ENCODE measurements around the gene SHISA6. TPM values are rescaled to one million over a fixed set of nuclear protein-coding genes. Genes with fewer than 3 reads are reported as not detected.

The SHISA6 gene
- polyA plus RNA-seq, 1 experiment: not detected

GRCh38 chr17:11430751-11431150 lies 189.7 kb downstream of the SHISA6 start:
- no peak for DNase-seq (ENCODE audit: low read depth)
- Histone ChIP-seq H3K27me3 (ENCODE audit: control insufficient read depth, insufficient read depth, low read length) (no peaks in the 10 kb centered on the region), H3K36me3 (ENCODE audit: control insufficient read depth, insufficient read depth, low read length) (no peaks in the 10 kb centered on the region), H3K4me3 (ENCODE audit: low read depth, low read length) (no peak overlapping the region)
- TF ChIP-seq CTCF (IDR thresholded peaks at IDR 0.05; ENCODE audit: insufficient read depth, low read depth, low read length): no peak
- ChIA-PET CTCF (no interaction called here), POLR2A (no interaction called here)

GRCh38 chr17:11438673-11439072 lies 197.7 kb downstream of the SHISA6 start:
- H3K36me3 ChIP-seq (ENCODE audit: control insufficient read depth, insufficient read depth, low read length): no peaks in the 10 kb centered on the region
- H3K27me3 ChIP-seq (ENCODE audit: control insufficient read depth, insufficient read depth, low read length): no peaks in the 10 kb centered on the region
- TF ChIP-seq CTCF (IDR thresholded peaks at IDR 0.05; ENCODE audit: insufficient read depth, low read depth, low read length): no peak
- no peak for DNase-seq (ENCODE audit: low read depth)
- CTCF ChIA-PET: no interaction called here
- H3K4me3 ChIP-seq (ENCODE audit: low read depth, low read length): no peak overlapping the region
- POLR2A ChIA-PET: no interaction called here

- H3K4me3 ChIP-seq (ENCODE audit: low read depth, low read length): no peak overlapping the region
- no peaks in the 10 kb centered on the region for H3K36me3 ChIP-seq (ENCODE audit: control insufficient read depth, insufficient read depth, low read length)
- ChIA-PET CTCF (no interaction called here), POLR2A (no interaction called here)
- TF ChIP-seq CTCF (IDR thresholded peaks at IDR 0.05; ENCODE audit: insufficient read depth, low read depth, low read length): no peak
- no peaks in the 10 kb centered on the region for H3K27me3 ChIP-seq (ENCODE audit: control insufficient read depth, insufficient read depth, low read length)
- no peak for DNase-seq (ENCODE audit: low read depth)
These were observed 200.0 kb downstream of the SHISA6 start for GRCh38 chr17:11441004-11441403.

- no peak for DNase-seq (ENCODE audit: low read depth)
- no peak overlapping the region for H3K4me3 ChIP-seq (ENCODE audit: low read depth, low read length)
- CTCF ChIA-PET: no interaction called here
- no peaks in the 10 kb centered on the region for H3K27me3 ChIP-seq (ENCODE audit: control insufficient read depth, insufficient read depth, low read length)
- no peak for TF ChIP-seq CTCF (IDR thresholded peaks at IDR 0.05; ENCODE audit: insufficient read depth, low read depth, low read length)
- no peaks in the 10 kb centered on the region for H3K36me3 ChIP-seq (ENCODE audit: control insufficient read depth, insufficient read depth, low read length)
- POLR2A ChIA-PET: no interaction called here
These were observed 205.3 kb downstream of the SHISA6 start for GRCh38 chr17:11446316-11446715.

GRCh38 chr17:11454096-11454495 lies 213.1 kb downstream of the SHISA6 start:
- ChIA-PET CTCF (no interaction called here), POLR2A (no interaction called here)

More at GRCh38 chr17:11454096-11454495, 213.1 kb downstream of the SHISA6 start:
- Histone ChIP-seq H3K4me3 (ENCODE audit: low read depth, low read length) (no peak overlapping the region), H3K27me3 (ENCODE audit: control insufficient read depth, insufficient read depth, low read length) (no peaks in the 10 kb centered on the region), H3K36me3 (ENCODE audit: control insufficient read depth, insufficient read depth, low read length) (no peaks in the 10 kb centered on the region)
- DNase-seq (ENCODE audit: low read depth): no peak
- TF ChIP-seq CTCF (IDR thresholded peaks at IDR 0.05; ENCODE audit: insufficient read depth, low read depth, low read length): no peak
